ENCODE results near the gene CROCC2.

Gene CROCC2

GRCh38 chr2:241029599-241030332 is 123.6 kb downstream of the CROCC2 start:
- DNase-seq = no peak

DNA sequence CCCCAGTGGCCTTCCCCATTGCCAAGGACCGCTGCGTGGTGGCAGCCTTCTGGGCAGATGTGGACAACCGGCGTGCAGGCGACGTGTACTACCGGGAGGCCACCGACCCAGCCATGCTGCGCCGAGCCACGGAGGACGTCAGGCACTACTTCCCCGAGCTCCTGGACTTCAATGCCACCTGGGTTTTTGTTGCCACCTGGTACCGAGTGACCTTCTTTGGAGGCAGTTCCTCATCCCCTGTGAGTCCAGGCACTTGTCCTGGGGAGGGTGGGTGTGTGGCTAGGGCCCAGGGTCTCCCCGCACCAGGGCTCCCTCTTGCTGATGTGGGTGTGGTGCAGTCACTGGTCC is 124.2 kb downstream of the CROCC2 start:
- DNase-seq = no peak

DNA sequence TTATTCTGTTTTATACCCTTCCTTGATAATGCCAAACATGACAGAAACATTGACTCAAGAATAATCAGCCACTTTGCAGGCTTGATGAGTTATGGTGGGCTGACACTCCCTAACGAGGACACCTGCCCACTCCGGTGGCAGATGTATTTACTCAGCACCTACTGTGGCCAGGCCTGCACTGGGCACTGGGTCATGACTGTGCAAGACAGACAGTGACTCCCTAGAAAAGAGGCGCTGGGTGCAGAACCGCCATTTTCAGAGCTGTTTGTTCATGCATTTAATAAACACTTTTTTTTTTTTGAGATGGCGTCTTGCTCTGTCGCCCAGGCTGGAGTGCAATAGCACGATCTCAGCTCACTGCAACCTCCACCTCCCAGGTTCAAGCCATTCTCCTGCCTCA is 124.7 kb downstream of the CROCC2 start:
- DNase-seq = no peak

DNA sequence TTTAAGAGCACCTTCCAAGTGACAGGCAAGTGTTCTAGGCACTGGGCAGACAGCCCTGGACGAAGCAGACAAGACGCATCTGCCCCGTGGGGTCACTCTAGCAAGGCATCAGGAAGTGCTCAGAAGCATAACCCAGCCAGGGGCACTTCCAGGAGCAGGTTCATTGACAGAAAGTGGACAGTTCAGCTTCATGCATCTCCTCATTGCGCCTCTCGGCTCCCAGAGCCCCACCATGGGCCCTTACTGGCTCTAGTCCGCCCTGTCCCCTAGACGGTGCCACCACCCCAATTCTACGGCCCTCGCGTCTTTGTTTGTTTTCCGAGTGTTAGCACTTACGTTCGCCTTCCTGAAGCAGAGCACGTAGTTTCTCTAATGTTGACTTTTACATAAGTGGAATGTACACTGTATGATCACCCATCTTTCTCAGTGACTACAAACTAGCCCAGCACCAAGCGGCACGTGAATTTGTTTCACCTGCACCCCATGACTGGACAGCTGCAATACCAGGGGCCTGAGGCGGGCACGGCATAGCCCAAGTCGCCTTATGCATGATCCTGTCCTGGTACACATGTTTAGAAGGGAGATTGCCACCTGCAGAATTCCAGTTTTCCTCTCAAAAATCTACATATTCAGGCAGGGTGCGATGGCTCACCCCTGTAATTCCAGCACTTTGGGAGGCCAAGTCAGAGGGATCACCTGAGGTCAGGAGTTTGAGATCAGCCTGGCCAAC is 125.5 kb downstream of the CROCC2 start:
- DNase-seq = no peak

DNA sequence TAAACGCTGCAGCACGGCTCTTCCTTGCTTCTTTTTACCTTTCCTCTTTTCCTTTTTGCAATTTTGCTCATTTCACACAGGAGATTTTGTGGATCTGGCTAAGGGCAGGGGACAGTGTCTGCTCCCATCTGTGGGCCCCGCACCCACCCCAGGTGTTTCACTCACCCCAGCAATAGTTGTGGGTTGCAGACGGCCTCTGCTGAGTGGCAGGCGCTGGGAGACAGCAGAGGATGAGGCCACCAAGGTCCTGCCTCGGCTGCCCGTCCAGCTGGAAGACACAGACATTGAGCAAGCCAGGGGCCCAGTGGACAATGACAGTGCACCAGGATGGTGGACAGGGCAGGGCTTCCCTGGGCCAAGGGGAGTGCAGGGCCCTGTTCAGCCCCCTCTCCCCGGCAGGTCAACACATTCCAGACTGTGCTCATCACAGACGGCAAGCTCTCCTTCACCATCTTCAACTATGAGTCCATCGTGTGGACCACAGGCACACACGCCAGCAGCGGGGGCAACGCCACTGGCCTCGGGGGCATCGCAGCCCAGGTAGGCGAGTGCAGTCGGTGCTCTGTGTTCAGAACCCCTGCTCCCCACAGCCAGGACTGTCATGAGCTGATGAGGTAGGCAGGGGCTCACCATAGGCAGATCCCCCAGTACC is 127.3 kb downstream of the CROCC2 start:
- no peak for DNase-seq

GRCh38 chr2:241033994-241034393 is 127.9 kb downstream of the CROCC2 start:
- DNase-seq = no peak

GRCh38 chr2:241034490-241035141 is 128.5 kb downstream of the CROCC2 start:
- no peak for DNase-seq

DNA sequence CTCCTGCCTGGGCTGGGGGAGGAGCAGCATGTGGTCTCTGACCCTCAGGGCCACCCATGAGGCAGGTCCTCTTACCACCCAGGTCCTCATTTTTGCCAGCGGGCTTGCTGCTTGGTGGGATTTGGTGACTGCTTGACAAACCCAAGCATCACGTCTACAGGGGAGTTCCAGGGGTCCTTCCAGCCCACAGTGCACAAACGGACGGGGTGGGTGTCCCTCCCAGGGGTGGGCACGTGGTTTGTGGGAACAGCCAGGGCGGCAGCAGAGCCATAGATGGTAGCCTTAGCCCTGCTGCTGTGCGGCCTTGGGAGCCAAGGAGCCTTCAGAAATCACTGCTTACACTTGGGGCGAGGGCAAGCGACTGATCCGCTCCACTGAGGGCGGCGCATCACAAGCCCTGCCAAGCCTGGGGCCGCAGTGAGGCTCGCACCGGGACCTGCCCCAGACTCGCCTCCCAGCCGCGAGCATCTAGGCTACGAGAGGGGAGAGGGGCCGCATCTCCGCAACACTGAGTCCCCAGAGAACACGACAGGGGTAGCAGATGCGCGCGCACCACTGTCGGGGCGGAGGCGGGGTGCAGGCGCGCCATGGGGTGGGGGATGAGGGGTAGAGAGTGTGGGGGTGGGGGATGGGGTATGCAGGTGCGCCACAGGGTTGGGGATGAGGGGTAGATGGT is 129.1 kb downstream of the CROCC2 start:
- DNase-seq = no peak

- DNase-seq = no peak
Observed at GRCh38 chr2:241035818-241036396, 129.8 kb downstream of the CROCC2 start.

GRCh38 chr2:241036397-241036963 is 130.3 kb downstream of the CROCC2 start:
- DNase-seq = no peak

DNA sequence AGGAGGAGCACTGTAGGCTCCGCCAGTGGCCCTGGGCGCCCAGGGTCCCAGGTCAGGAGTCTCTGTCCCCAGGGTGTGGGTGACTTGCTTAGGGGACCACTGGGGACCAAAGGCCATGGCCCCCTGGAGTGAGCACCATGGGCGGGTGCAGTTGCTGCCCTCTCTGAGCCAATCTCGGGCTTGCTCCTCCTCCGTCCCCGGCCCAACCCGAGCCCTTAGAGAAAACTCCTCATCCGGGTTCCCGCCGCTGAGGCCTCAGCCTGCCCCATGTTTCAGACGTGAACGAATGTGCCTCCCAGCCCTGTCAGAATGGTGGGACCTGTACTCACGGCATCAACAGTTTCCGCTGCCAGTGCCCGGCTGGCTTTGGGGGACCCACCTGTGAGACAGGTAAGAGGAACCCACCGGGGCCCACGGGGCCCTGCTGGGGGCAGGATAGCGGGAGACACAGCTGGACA is 130.9 kb downstream of the CROCC2 start:
- DNase-seq = no peak

GRCh38 chr2:241037498-241037897 is 131.4 kb downstream of the CROCC2 start:
- no peak for DNase-seq

DNA sequence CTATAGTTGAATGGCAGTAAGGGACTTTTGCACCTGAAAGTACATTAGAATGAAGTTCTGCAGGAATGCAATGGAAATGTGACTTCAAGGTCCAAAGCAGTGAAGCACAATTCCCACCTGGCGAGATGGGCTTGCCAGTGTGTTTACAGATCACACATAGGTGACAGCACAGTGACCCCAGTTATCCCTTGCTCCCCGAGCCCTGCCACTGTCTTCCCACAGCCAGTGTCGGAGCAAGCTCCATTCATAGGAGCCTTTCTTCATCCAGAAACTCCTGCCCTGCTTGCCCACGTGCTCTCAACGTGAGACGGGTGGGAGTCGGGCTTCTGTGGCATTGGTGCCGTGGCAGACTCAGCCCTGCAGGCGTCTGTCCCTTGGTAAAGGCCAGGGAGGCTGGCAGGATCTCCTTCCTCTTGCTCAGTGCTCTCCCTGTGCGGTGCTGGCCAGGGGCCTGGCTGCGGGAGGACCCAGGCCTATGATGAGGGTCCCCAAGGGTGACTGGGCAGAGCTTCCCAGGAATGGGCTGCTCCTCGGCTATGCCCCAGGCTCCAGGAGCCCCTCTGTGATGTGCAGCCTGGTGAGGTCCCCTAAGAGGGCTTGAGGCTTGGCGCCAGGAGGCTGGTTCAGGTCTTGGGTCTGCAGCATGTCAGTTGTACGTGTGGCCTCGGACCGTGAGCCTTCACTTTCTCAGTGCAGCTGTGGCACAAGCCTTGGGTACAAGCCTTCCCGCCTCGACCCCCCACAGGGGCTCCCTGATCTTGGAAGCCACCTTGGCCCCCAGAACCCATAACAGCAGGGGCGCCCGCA is 132.4 kb downstream of the CROCC2 start:
- DNase-seq = no peak

DNA sequence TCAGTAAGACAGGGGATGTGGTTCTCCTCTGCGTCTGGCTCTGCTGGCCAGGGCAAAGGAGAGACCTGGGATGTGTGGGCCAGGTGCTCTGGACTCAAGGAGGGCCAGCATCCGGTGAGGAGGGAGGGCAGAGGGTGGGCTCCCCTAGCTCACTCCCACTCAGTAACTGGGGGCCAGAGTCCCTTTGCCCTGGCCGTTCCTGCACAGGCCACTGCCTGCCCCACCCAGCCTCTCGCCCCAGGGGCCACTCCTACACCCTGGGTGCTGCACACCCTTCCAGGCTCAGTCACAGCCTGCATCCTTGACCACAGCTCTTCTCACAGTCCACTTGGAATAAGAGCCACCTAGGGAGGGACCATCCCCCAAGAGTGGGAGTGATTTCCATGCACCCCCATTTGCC is 133.3 kb downstream of the CROCC2 start:
- no peak for DNase-seq

DNA sequence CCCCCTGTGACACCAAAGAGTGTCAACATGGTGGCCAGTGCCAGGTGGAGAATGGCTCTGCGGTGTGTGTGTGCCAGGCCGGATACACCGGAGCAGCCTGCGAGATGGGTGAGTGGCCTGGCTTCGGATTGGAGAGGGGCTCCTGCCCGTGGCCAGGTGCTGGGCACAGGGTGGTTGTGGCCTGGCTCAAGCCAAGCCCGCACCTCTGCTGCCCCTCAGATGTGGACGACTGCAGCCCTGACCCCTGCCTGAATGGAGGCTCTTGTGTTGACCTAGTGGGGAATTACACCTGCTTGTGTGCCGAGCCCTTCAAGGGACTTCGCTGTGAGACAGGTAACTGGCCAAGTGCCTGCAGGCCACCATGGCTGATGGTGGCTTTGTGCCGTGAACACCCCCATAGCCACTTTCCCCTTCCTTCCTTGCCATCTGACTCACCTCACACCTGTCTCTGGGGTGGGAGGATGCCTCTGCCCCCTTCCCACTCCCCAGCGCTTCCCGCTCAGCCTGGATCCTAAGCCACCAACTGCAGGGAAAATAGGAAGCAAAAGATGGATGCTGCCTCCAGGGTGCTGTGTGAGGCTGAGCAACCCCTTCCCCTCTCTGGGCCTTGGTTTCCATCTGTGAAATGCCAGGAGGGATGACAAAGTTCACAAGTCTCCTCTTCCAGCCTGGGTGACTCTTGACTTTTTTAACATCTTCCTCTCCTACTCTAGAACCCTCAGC is 134.1 kb downstream of the CROCC2 start:
- DNase-seq = no peak

GRCh38 chr2:241041589-241042158 is 135.5 kb downstream of the CROCC2 start:
- peak; percentile 79 for DNase-seq
